Mammary epithelial cell (primary cell): ENCODE measurements around the gene GAP43.

Experiments used
- CTCF ChIP-seq, 2 donors: IDR thresholded peaks in 1 of 2; conservative IDR thresholded peaks in 1 of 2; 2 replicates each; pipeline ENCODE4 v1.5.1; 2011 to 2012; ENCODE audit warnings: inconsistent platforms in 2 of 2, low read length in 2 of 2, mild to moderate bottlenecking in 2 of 2, control low read depth in 1 of 2, low read depth in 1 of 2; ENCODE audit not compliant: insufficient read depth in 1 of 2; ENCODE audit errors: extremely low read depth in 1 of 2
- EZH2 ChIP-seq: IDR thresholded peaks from 2 replicates; pipeline ENCODE4 v1.6.1; 2012; ENCODE audit warnings: low read length, inconsistent platforms, borderline replicate concordance

GRCh38 chr3:115695090-115695489 is 71.8 kb downstream of the GAP43 start:
- TF ChIP-seq CTCF (conservative IDR thresholded peaks at IDR 0.05 in 1 of 2, IDR thresholded peaks at IDR 0.05 in 1 of 2; ENCODE audit: extremely low read depth in 1 of 2, insufficient read depth in 1 of 2, low read depth in 1 of 2, low read length in 2 of 2) (no peak), EZH2 (no peak)
